HCT116 (cell line): Measurements from ENCODE around the gene MYOM1. TPM values are rescaled to one million over a fixed set of nuclear protein-coding genes. Genes with fewer than 3 reads are reported as not detected.

Experiments
- ATAC-seq: fragments of 200-7000 bp; cut with Tn5 transposase; 2 replicates; pipeline ENCODE4 v1.9.1; 2020; ENCODE audit warnings: mild to moderate bottlenecking, moderate library complexity
- BruUV-seq: library from RNA; stranded (reverse); fragments of 400-500 nt; replicated peaks from 2 replicates; lab custom pipeline; 2021; lab: Mats Ljungman, UMichigan
- CTCF ChIA-PET: fragments of 300-600 bp; sonication (Branson Sonifier 250); formaldehyde crosslinking; loops from one replicate; lab custom pipeline; 2021; ENCODE audit warnings: antibody characterized with exemption; lab: Charles Lee
- POLR2A ChIA-PET: fragments of 300-600, 350-600 bp; sonication (Branson Sonifier 250); formaldehyde crosslinking; loops from one replicate; lab custom pipeline; 2021; ENCODE audit warnings: antibody characterized with exemption; lab: Charles Lee
- RAD21 ChIA-PET, 2 experiments: fragments of 300-600 bp; sonication (Branson Sonifier 250); formaldehyde crosslinking; loops; one replicate each; lab custom pipeline; 2023; ENCODE audit warnings: low total read pairs in 2 of 2; ENCODE audit not compliant: uncharacterized antibody in 2 of 2, unreplicated experiment in 2 of 2, low non-redundant PET in 1 of 2; lab: Charles Lee
- DNase-seq: peaks from one replicate; pipeline ENCODE4 v3.0.0-alpha.2; 2010; ENCODE audit warnings: low read depth, low spot score
- H2AFZ ChIP-seq: fragments of 200-600 bp; shearing (Covaris generic), sonication (generic); 2 replicates; pipeline ENCODE4 v1.6.1; 2017; ENCODE audit warnings: low read depth, mixed run types, mixed read lengths, antibody characterized with exemption, low read length; ENCODE audit not compliant: poor library complexity, severe bottlenecking
- H3K27ac ChIP-seq: 2 replicates; pipeline ENCODE4 v1.5.1; 2012; ENCODE audit warnings: low read depth, low read length
- H3K27me3 ChIP-seq: fragments of 200-600 bp; sonication (generic); 2 replicates; pipeline ENCODE4 v1.6.1; 2016; ENCODE audit warnings: mixed run types, low read length, mixed read lengths; ENCODE audit not compliant: insufficient read depth
- H3K36me3 ChIP-seq, 2 experiments: fragments of 200-500 bp in 1 of 2; fragments of 200-600 bp in 1 of 2; sonication (Bioruptor generic) in 1 of 2; sonication (generic) in 1 of 2; 2 replicates each; pipeline versions ENCODE4 v1.5.1 to v1.6.1; 2014 to 2016; ENCODE audit warnings: low read length in 2 of 2, inconsistent platforms in 1 of 2, mixed read lengths in 1 of 2, mixed run types in 1 of 2; ENCODE audit not compliant: insufficient read depth in 2 of 2, control insufficient read depth in 1 of 2
- H3K4me1 ChIP-seq, 2 experiments: fragments of 200-600 bp in 1 of 2; sonication (generic) in 1 of 2; 2 replicates each; pipeline versions ENCODE4 v1.5.1 to v1.6.1; 2012 to 2017; ENCODE audit warnings: low read length in 2 of 2, inconsistent platforms in 1 of 2, mild to moderate bottlenecking in 1 of 2, mixed read lengths in 1 of 2, mixed run types in 1 of 2, moderate library complexity in 1 of 2; ENCODE audit not compliant: insufficient read depth in 2 of 2, control insufficient read depth in 1 of 2
- H3K4me2 ChIP-seq: fragments of 200-600 bp; sonication (generic); 2 replicates; pipeline ENCODE4 v1.6.1; 2017; ENCODE audit warnings: mixed run types, low read length, mixed read lengths
- H3K4me3 ChIP-seq, 2 experiments: fragments of 200-600 bp in 1 of 2; sonication (generic) in 1 of 2; replicated peaks in 1 of 2; 2 replicates each; pipeline ENCODE4 v1.5.1; 2011 to 2016; ENCODE audit warnings: low read length in 2 of 2, control low read depth in 1 of 2, low read depth in 1 of 2, mild to moderate bottlenecking in 1 of 2, mixed read lengths in 1 of 2, mixed run types in 1 of 2
- H3K79me2 ChIP-seq: fragments of 200-600 bp; sonication (generic); 2 replicates; pipeline ENCODE4 v1.6.1; 2017; ENCODE audit warnings: mild to moderate bottlenecking, mixed run types, low read length, moderate library complexity, mixed read lengths; ENCODE audit not compliant: insufficient read depth
- H3K9ac ChIP-seq: fragments of 200-600 bp; sonication (generic); 2 replicates; pipeline ENCODE4 v1.6.1; 2016; ENCODE audit warnings: low read length, mixed read lengths
- H3K9me2 ChIP-seq: fragments of 200-600 bp; sonication (generic), shearing (Covaris generic); 2 replicates; pipeline ENCODE4 v1.6.1; 2017; ENCODE audit warnings: mixed run types, mild to moderate bottlenecking, moderate library complexity; ENCODE audit not compliant: insufficient read depth
- H3K9me3 ChIP-seq, 2 experiments: fragments of 200-500 bp in 1 of 2; fragments of 200-600 bp in 1 of 2; sonication (Bioruptor generic) in 1 of 2; sonication (generic) in 1 of 2; 2 replicates each; pipeline ENCODE4 v1.6.1; 2014 to 2017; ENCODE audit warnings: low read length in 2 of 2, mixed read lengths in 2 of 2, inconsistent platforms in 1 of 2, low read depth in 1 of 2, mild to moderate bottlenecking in 1 of 2, mixed run types in 1 of 2, moderate library complexity in 1 of 2; ENCODE audit not compliant: control insufficient read depth in 1 of 2, insufficient read depth in 1 of 2
- H4K20me1 ChIP-seq: fragments of 200-600 bp; sonication (generic), shearing (Covaris generic); 2 replicates; pipeline ENCODE4 v1.6.1; 2017; ENCODE audit warnings: mixed run types, mild to moderate bottlenecking, moderate library complexity; ENCODE audit not compliant: insufficient read depth
- ATF3 ChIP-seq: IDR thresholded peaks from 2 replicates; pipeline ENCODE4 v1.6.1; 2012
- CEBPB ChIP-seq: IDR thresholded peaks from 2 replicates; pipeline ENCODE4 v1.6.1; 2012; ENCODE audit warnings: low read depth
- CTCF ChIP-seq, 3 experiments: fragments of 200-600 bp in 1 of 3; sonication (generic) in 1 of 3; IDR thresholded peaks in 2 of 3; conservative IDR thresholded peaks in 1 of 3; 2 replicates each; pipeline ENCODE4 v1.5.1; 2012 to 2017; ENCODE audit warnings: low read depth in 2 of 3, low read length in 2 of 3, antibody characterized with exemption in 1 of 3, borderline replicate concordance in 1 of 3, control low read depth in 1 of 3, mild to moderate bottlenecking in 1 of 3, mixed read lengths in 1 of 3, mixed run types in 1 of 3, moderate library complexity in 1 of 3; ENCODE audit not compliant: insufficient read depth in 1 of 3
- EZH2phosphoT487 ChIP-seq: fragments of 200-600 bp; IDR thresholded peaks from 2 replicates; pipeline ENCODE4 v1.6.1; 2018; ENCODE audit warnings: antibody characterized with exemption, borderline replicate concordance
- JUND ChIP-seq: IDR thresholded peaks from 2 replicates; pipeline ENCODE4 v1.6.1; 2012
- POLR2A ChIP-seq: IDR thresholded peaks from 2 replicates; pipeline ENCODE4 v1.7.0; 2011; ENCODE audit warnings: borderline replicate concordance; ENCODE audit not compliant: insufficient read depth, insufficient read length; ENCODE audit errors: extremely low read depth
- POLR2AphosphoS5 ChIP-seq: IDR thresholded peaks from 2 replicates; pipeline ENCODE4 v1.6.1; 2011; ENCODE audit warnings: mild to moderate bottlenecking, low read depth, low read length, moderate library complexity
- REST ChIP-seq: IDR thresholded peaks from 2 replicates; pipeline ENCODE4 v1.6.1; 2012; ENCODE audit warnings: low read depth
- SIN3A ChIP-seq: IDR thresholded peaks from 2 replicates; pipeline ENCODE4 v1.6.1; 2012; ENCODE audit warnings: low read depth
- YY1 ChIP-seq: IDR thresholded peaks from 2 replicates; pipeline ENCODE4 v1.6.1; 2011; ENCODE audit warnings: low read length, low read depth, moderate library complexity, mild to moderate bottlenecking; ENCODE audit not compliant: insufficient replicate concordance; ENCODE audit errors: extremely low read depth
- ZBTB33 ChIP-seq: IDR thresholded peaks from 2 replicates; pipeline ENCODE4 v1.6.1; 2011; ENCODE audit warnings: mild to moderate bottlenecking, low read length, moderate library complexity; ENCODE audit not compliant: insufficient replicate concordance; ENCODE audit errors: extremely low read depth
- intact Hi-C: fragments of 100-400 bp; cut with micrococcal nuclease; formaldehyde crosslinking; loops from 2 replicates; pipeline ENCODE4 v1.10.0; 2022
- total RNA-seq: library from RNA; stranded (reverse); gene quantifications from one replicate; pipeline ENCODE4 v1.2.1, GENCODE V29; 2021; ENCODE audit not compliant: unreplicated experiment

The MYOM1 gene
- total RNA-seq, 1 experiment from 2014 or later = 0.52 TPM

GRCh38 chr18:3189884-3190283, 29.9 kb downstream of the MYOM1 start:
- POLR2A ChIA-PET = no interaction called here
- CTCF ChIA-PET = no interaction called here
- ATAC-seq (no peak), DNase-seq (no peak)
- H3K36me3 ChIP-seq = no peaks in the 10 kb centered on the region
- H4K20me1 ChIP-seq = no peaks in the 10 kb centered on the region
- intact Hi-C loops = no loop called here
- no peak overlapping the region for H3K4me2 ChIP-seq
- no peak overlapping the region for H3K9ac ChIP-seq
- no TSS peak for BruUV-seq
- no peaks in the 10 kb centered on the region for H3K27me3 ChIP-seq
- RAD21 ChIA-PET = no interaction called here
- no peaks in the 10 kb centered on the region for H3K79me2 ChIP-seq
- no peak overlapping the region for H3K4me3 ChIP-seq
- H3K4me1 ChIP-seq = no peaks in the 10 kb centered on the region
- no peaks in the 10 kb centered on the region for H3K9me3 ChIP-seq
- H3K9me2 ChIP-seq = no peaks in the 10 kb centered on the region
- no peak overlapping the region for H3K27ac ChIP-seq
- no peak overlapping the region for H2AFZ ChIP-seq
- TF ChIP-seq ATF3 = no peak
- TF ChIP-seq JUND = no peak
- TF ChIP-seq REST = no peak
- TF ChIP-seq ZBTB33 = no peak
- TF ChIP-seq SIN3A = no peak
- no peak for TF ChIP-seq YY1
- no peak for TF ChIP-seq CTCF (IDR thresholded peaks at IDR 0.05 in 2 of 3, conservative IDR thresholded peaks at IDR 0.05 in 1 of 3; ENCODE audit: borderline replicate concordance in 1 of 3, insufficient read depth in 1 of 3, low read depth in 2 of 3, low read length in 2 of 3)
- TF ChIP-seq CEBPB = no peak
- TF ChIP-seq POLR2AphosphoS5 = no peak
- TF ChIP-seq POLR2A = no peak
- no peak for TF ChIP-seq EZH2phosphoT487
